ENCODE data around the gene ARID1B.

ARID1B gene

DNA sequence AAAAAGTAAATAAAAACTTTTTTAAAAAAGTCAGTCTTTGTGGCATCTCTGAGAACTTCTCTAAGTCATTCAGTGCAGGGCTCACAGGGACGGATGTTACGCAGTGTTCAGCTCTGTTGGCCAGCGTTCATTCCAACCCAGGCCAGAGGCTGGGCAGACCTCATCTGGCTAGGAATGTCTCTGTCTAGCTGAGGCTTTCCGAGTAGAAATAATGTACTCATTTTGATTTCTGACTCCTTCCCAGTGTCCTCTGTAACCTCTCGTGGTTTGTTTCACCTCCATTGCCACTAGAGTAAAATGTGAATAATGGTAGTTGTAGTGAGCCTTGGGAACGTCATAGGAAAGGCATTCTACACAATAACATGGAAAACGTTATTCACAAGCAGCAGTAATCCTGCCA, 411.0 kb downstream of the ARID1B start:
- no peak overlapping the region for H3K4me3 ChIP-seq (ENCODE audit: low read depth, low read length)
- TF ChIP-seq, protein P1, sequence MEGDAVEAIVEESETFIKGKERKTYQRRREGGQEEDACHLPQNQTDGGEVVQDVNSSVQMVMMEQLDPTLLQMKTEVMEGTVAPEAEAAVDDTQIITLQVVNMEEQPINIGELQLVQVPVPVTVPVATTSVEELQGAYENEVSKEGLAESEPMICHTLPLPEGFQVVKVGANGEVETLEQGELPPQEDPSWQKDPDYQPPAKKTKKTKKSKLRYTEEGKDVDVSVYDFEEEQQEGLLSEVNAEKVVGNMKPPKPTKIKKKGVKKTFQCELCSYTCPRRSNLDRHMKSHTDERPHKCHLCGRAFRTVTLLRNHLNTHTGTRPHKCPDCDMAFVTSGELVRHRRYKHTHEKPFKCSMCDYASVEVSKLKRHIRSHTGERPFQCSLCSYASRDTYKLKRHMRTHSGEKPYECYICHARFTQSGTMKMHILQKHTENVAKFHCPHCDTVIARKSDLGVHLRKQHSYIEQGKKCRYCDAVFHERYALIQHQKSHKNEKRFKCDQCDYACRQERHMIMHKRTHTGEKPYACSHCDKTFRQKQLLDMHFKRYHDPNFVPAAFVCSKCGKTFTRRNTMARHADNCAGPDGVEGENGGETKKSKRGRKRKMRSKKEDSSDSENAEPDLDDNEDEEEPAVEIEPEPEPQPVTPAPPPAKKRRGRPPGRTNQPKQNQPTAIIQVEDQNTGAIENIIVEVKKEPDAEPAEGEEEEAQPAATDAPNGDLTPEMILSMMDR (conservative IDR thresholded peaks at IDR 0.05; ENCODE audit: low read depth, low read length), result no peak
- peak; percentile 46 for DNase-seq (ENCODE audit: low read depth)

DNA sequence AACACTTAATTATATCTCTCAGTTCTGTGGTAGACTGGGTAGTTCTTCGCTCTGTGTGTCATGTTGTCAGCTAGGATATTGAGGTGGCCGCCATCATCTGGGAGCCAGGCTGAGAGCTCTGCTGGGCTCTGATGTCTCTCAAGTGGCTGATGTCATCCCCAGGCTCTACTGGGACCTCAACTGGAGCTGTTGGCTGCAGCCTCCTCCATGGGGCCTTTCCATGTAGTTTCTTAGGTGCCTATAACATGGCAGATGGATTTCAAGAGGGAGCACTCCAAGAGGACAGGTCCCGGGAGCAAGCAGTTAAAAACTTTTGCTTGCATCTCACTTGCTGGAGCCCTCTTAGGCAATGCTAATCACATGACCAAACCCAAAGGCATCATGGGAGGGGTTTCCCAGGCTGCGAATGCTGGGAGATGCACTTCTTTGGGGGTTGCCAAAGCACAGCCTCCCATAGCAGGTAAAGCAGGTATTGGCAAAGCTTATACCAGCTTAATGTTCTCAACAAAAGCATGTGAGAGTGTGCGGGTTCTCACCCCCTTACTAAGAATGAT, 416.3 kb downstream of the ARID1B start:
- TF ChIP-seq, protein P1 (conservative IDR thresholded peaks at IDR 0.05; ENCODE audit: low read depth, low read length), result no peak
- DNase-seq (ENCODE audit: low read depth), result no peak
- no peak overlapping the region for H3K4me3 ChIP-seq (ENCODE audit: low read depth, low read length)

DNA sequence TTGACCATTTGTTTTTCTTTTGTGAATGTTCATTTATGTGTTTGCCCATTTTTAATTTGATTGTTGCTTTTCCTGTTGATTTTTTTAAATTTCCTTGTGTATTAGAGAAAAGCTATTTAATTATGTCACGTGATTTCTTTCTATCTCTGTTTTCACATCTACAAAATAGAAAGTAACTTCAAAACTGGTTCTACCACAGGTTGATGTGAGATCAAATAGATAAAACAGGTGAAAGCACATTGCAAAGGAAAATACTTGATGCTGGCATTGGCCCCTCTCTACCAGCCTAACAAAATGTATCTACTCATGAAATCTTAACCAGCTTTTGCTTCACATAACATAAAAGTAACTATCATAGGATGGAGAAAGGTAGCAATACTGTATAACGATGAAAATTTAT, 416.9 kb downstream of the ARID1B start:
- no peak for DNase-seq (ENCODE audit: low read depth)
- no peak overlapping the region for H3K4me3 ChIP-seq (ENCODE audit: low read depth, low read length)
- TF ChIP-seq, protein P1 (conservative IDR thresholded peaks at IDR 0.05; ENCODE audit: low read depth, low read length), result no peak

DNA sequence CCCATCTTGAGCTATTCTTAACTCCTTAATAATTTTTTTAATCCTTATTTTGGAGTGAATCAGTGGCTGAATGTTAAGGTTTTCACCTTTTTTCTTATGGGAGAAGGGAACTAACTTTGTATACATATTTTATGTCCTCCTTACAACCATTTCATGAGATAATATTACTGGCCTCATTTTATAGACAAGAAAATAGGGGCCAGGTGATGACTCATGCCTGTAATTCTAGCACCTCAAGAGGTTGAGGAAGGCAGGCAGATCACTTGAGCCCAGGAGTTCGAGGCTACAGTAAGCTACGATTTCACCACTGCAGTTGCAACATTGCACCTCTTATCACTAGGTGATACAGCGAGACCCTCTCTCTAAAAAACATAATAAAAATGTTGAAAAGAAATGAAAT, 417.5 kb downstream of the ARID1B start:
- no peak overlapping the region for H3K4me3 ChIP-seq (ENCODE audit: low read depth, low read length)
- TF ChIP-seq, protein P1 (conservative IDR thresholded peaks at IDR 0.05; ENCODE audit: low read depth, low read length), result no peak
- DNase-seq (ENCODE audit: low read depth), result peak; percentile 55

DNA sequence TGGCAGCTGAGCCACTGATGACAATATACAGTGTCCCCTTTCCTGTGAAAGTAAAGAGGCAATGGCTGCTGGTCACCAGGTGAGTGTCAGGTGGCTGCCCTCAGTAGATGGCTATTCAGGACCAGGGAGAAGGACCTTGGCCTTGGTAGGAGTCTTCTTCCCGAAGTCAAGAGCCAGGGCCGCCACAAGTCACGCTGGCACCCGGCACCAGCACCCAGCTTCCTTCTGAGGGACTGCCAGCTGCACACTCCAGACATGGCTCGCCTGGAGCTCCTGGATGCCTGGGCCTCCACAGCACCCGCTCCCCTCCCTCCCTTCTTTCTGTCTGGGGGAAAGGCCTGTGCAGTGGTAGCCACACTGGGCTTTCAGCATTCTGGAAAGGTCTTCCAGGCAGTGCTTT, 419.2 kb downstream of the ARID1B start:
- TF ChIP-seq, protein P1 (conservative IDR thresholded peaks at IDR 0.05; ENCODE audit: low read depth, low read length), result no peak
- no peak overlapping the region for H3K4me3 ChIP-seq (ENCODE audit: low read depth, low read length)
- no peak for DNase-seq (ENCODE audit: low read depth)

DNA sequence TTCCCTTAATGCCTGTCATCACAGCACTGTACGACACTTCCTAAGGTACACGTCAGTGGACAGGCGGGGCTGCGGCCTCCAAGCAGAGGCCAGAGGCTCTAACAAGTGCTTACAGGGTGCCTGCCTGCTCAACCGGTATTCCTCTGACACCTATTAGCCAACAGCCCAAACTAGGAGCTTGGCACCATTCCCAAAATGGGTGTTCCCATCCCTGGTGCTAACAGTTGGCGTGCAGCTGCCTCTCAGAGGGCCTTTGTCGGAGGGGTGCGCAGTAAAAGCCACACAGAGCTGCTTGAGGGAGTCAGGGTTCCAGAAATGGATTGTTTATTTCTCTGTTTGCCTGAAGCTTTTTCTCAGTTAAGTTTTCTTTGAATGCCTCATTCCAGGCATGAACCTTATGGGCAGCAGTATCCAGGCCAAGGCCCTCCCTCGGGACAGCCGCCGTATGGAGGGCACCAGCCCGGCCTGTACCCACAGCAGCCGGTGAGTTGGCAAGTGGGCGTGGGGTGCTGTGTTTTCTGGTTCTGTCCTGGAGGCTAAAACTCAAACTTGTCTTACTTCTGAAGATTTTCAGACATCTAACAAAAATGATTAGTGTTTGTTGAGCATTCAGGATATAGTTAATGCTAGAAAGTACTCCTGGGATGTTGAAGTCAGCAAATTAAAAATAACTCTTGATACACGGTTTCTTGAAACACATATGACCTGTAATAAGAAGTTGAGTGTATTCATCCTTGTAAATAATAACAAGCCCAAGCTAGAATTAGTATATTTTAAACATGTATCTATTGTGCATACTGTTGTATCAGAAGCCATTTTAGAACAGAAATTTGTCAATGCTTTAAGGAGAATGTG, 421.5 kb downstream of the ARID1B start:
- H3K4me3 ChIP-seq (ENCODE audit: low read depth, low read length), result no peak overlapping the region
- TF ChIP-seq, protein P1 (conservative IDR thresholded peaks at IDR 0.05; ENCODE audit: low read depth, low read length), result no peak
- no peak for DNase-seq (ENCODE audit: low read depth)

DNA sequence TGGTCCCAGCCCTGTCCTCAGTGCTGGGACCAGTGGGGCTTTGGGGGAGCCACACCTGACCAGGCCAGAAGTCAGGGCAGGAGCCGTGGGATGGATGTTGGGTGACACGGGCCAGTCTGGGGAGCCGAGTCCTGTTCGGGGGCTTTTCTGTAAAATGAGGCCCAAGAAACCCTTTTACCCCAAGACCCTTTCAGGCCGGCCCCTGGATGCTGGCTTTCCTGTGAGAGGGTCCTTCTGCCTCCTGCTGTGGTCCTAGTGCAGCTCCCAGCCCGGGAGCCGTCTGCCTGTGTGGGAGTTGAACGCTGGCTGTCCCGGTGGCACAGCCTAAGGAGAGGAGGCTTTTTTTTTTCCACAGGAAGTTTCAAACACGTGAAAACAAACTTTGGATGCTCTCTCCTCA, 422.9 kb downstream of the ARID1B start:
- TF ChIP-seq, protein P1 (conservative IDR thresholded peaks at IDR 0.05; ENCODE audit: low read depth, low read length), result no peak
- H3K4me3 ChIP-seq (ENCODE audit: low read depth, low read length), result no peak overlapping the region
- DNase-seq (ENCODE audit: low read depth), result no peak

All from choroid plexus epithelial cell (primary cell).